ENCODE data around the gene IFT43.

GRCh38 chr14:76034566-76034965, 49.0 kb downstream of the IFT43 start:
- TF ChIP-seq CTCF (IDR thresholded peaks at IDR 0.05; ENCODE audit: low read length) = no peak
- no peak for TF ChIP-seq EZH2phosphoT487 (IDR thresholded peaks at IDR 0.05; ENCODE audit: low read length)
- no peak for TF ChIP-seq EZH2 (optimal IDR thresholded peaks at IDR 0.05; ENCODE audit: low read depth, low read length)

Data from MM.1S (cell line).